Neural cell (in vitro differentiated cells): ENCODE data around the gene PRR12. TPM values are rescaled to one million over a fixed set of nuclear protein-coding genes. Genes with fewer than 3 reads are reported as not detected.

Experiments
- H2AFZ ChIP-seq: fragments of 200-600, 300-800 bp; sonication (generic), shearing (Covaris generic); 2 replicates; pipeline ENCODE4 v1.6.0; 2014; ENCODE audit warnings: low read depth, mild to moderate bottlenecking, antibody characterized with exemption, low read length, moderate library complexity
- H3F3A ChIP-seq: fragments of 200-600 bp; shearing (Covaris generic); 2 replicates; pipeline ENCODE4 v1.6.1; 2016; ENCODE audit warnings: mild to moderate bottlenecking, moderate library complexity, mixed read lengths, antibody characterized with exemption, low read length; ENCODE audit not compliant: insufficient read depth, poor library complexity, severe bottlenecking
- H3K27ac ChIP-seq: fragments of 200-600, 300-800 bp; sonication (generic), shearing (Covaris generic); 2 replicates; pipeline ENCODE4 v1.5.1; 2014; ENCODE audit warnings: mild to moderate bottlenecking, low read length, moderate library complexity
- H3K27me3 ChIP-seq: fragments of 300-800, 200-600 bp; sonication (generic), shearing (Covaris generic); 2 replicates; pipeline ENCODE4 v1.6.0; 2014; ENCODE audit warnings: mild to moderate bottlenecking, low read depth, low read length, moderate library complexity; ENCODE audit not compliant: insufficient read depth
- H3K36me3 ChIP-seq: fragments of 300-800, 200-600 bp; sonication (generic), shearing (Covaris generic); 2 replicates; pipeline ENCODE4 v1.5.1; 2014; ENCODE audit warnings: mild to moderate bottlenecking, antibody characterized with exemption, low read length, moderate library complexity; ENCODE audit not compliant: insufficient read depth
- H3K4me2 ChIP-seq: fragments of 300-800, 200-600 bp; sonication (generic), shearing (Covaris generic); 2 replicates; pipeline ENCODE4 v1.6.0; 2014; ENCODE audit warnings: mild to moderate bottlenecking, low read length
- H3K4me3 ChIP-seq: fragments of 300-800, 200-600 bp; sonication (generic), shearing (Covaris generic); 2 replicates; pipeline ENCODE4 v1.5.1; 2014; ENCODE audit warnings: mild to moderate bottlenecking, low read length, moderate library complexity
- H3K79me2 ChIP-seq: fragments of 200-600 bp; shearing (Covaris generic); replicated peaks from 2 replicates; pipeline ENCODE4 v1.6.0; 2014; ENCODE audit warnings: mild to moderate bottlenecking, low read length, moderate library complexity; ENCODE audit not compliant: insufficient read depth
- H3K9ac ChIP-seq: fragments of 300-800, 200-600 bp; sonication (generic), shearing (Covaris generic); 2 replicates; pipeline ENCODE4 v1.6.1; 2016; ENCODE audit warnings: mild to moderate bottlenecking, low read length, mixed read lengths
- H3K9me2 ChIP-seq: fragments of 200-600 bp; shearing (Covaris generic); 2 replicates; pipeline ENCODE4 v1.6.1; 2016; ENCODE audit warnings: mild to moderate bottlenecking, low read length, mixed read lengths; ENCODE audit not compliant: insufficient read depth
- H3K9me3 ChIP-seq: fragments of 200-600, 300-800 bp; sonication (generic), shearing (Covaris generic); 2 replicates; pipeline ENCODE4 v1.6.1; 2016; ENCODE audit warnings: mild to moderate bottlenecking, mixed run types, low read length, moderate library complexity, mixed read lengths
- H4K20me1 ChIP-seq: fragments of 200-600 bp; shearing (Covaris generic); 2 replicates; pipeline ENCODE4 v1.6.1; 2016; ENCODE audit warnings: mild to moderate bottlenecking, mixed run types; ENCODE audit not compliant: insufficient read depth
- EP300 ChIP-seq: fragments of 450-650 bp; conservative IDR thresholded peaks from 2 replicates; pipeline ENCODE4 v1.6.1; 2014; ENCODE audit warnings: antibody characterized with exemption, mild to moderate bottlenecking, moderate library complexity; ENCODE audit not compliant: poor library complexity, severe bottlenecking
- EZH2 ChIP-seq: fragments of 200-600, 300-800 bp; shearing (Covaris generic), sonication (generic); IDR thresholded peaks from 2 replicates; pipeline ENCODE4 v1.6.1; 2014; ENCODE audit warnings: antibody characterized with exemption, low read length, borderline replicate concordance, mild to moderate bottlenecking; ENCODE audit not compliant: insufficient read depth, poor library complexity, severe bottlenecking
- MXI1 ChIP-seq: fragments of 450-650 bp; conservative IDR thresholded peaks from 2 replicates; pipeline ENCODE4 v1.6.1; 2014; ENCODE audit warnings: antibody characterized with exemption, mild to moderate bottlenecking; ENCODE audit not compliant: poor library complexity, severe bottlenecking
- POLR2AphosphoS5 ChIP-seq: IDR thresholded peaks from 2 replicates; pipeline ENCODE4 v1.6.1; 2012
- RAD21 ChIP-seq: fragments of 450-650 bp; conservative IDR thresholded peaks from 2 replicates; pipeline ENCODE4 v1.6.1; 2014; ENCODE audit warnings: antibody characterized with exemption, mild to moderate bottlenecking, moderate library complexity
- SMC3 ChIP-seq: fragments of 450-650 bp; conservative IDR thresholded peaks from 2 replicates; pipeline ENCODE4 v1.6.1; 2014; ENCODE audit warnings: antibody characterized with exemption, mild to moderate bottlenecking, moderate library complexity; ENCODE audit not compliant: poor library complexity
- TAF1 ChIP-seq: IDR thresholded peaks from 2 replicates; pipeline ENCODE4 v1.6.1; 2012; ENCODE audit warnings: low read depth
- polyA plus RNA-seq: library from polyadenylated mRNA; depleted of rRNA; stranded (reverse); fragments of >200 nt; gene quantifications from 2 replicates; pipeline ENCODE4 v1.2.3, GENCODE V29; 2014
- TF ChIP-seq, protein P1 (sequence below): IDR thresholded peaks from 2 replicates; pipeline ENCODE4 v1.6.1; 2012; ENCODE audit warnings: borderline replicate concordance
- TF ChIP-seq, protein P2 (sequence below): fragments of 450-650 bp; IDR thresholded peaks from 2 replicates; pipeline ENCODE4 v1.5.1; 2014; ENCODE audit warnings: antibody characterized with exemption, mild to moderate bottlenecking, moderate library complexity; ENCODE audit not compliant: poor library complexity, severe bottlenecking

PRR12 gene
- polyA plus RNA-seq, 1 donor from 2014 or later = 1.2 TPM

DNA sequence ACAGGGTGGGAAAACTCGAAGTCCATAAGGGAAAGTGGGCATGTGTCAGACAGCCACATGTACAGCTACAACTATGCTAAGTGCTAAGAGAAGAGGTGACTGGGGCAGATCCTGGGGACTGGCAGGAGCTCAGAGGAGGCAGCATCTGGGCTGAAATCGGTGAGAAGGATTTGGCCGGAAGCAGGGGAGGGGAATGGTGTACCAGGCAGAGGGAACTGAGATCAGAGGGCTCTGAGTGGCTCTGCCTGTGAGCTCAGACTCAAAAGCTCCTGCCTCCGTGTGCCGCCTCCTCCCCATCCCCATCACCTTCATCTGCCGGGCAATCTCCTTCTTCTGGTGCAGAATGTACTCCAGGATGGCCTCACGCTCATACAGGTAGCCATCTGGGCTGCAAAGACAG lies 32.4 kb upstream of the PRR12 start:
- Histone ChIP-seq H3K4me2 (no peak overlapping the region), H3K27ac (no peak overlapping the region), H2AFZ (no peak overlapping the region), H4K20me1 (no peaks in the 10 kb centered on the region), H3K4me3 (no peak overlapping the region), H3K9ac (no peak overlapping the region), H3K36me3 (no peaks in the 10 kb centered on the region), H3K27me3 (no peaks in the 10 kb centered on the region), H3K79me2 (no peaks in the 10 kb centered on the region), H3F3A (no peaks in the 10 kb centered on the region), H3K9me3 (no peaks in the 10 kb centered on the region), H3K9me2 (no peaks in the 10 kb centered on the region)
- TF ChIP-seq RAD21 (no peak), SMC3 (no peak), MXI1 (no peak)
- TF ChIP-seq, protein P1, sequence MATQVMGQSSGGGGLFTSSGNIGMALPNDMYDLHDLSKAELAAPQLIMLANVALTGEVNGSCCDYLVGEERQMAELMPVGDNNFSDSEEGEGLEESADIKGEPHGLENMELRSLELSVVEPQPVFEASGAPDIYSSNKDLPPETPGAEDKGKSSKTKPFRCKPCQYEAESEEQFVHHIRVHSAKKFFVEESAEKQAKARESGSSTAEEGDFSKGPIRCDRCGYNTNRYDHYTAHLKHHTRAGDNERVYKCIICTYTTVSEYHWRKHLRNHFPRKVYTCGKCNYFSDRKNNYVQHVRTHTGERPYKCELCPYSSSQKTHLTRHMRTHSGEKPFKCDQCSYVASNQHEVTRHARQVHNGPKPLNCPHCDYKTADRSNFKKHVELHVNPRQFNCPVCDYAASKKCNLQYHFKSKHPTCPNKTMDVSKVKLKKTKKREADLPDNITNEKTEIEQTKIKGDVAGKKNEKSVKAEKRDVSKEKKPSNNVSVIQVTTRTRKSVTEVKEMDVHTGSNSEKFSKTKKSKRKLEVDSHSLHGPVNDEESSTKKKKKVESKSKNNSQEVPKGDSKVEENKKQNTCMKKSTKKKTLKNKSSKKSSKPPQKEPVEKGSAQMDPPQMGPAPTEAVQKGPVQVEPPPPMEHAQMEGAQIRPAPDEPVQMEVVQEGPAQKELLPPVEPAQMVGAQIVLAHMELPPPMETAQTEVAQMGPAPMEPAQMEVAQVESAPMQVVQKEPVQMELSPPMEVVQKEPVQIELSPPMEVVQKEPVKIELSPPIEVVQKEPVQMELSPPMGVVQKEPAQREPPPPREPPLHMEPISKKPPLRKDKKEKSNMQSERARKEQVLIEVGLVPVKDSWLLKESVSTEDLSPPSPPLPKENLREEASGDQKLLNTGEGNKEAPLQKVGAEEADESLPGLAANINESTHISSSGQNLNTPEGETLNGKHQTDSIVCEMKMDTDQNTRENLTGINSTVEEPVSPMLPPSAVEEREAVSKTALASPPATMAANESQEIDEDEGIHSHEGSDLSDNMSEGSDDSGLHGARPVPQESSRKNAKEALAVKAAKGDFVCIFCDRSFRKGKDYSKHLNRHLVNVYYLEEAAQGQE = no peak
- TF ChIP-seq, protein P2, sequence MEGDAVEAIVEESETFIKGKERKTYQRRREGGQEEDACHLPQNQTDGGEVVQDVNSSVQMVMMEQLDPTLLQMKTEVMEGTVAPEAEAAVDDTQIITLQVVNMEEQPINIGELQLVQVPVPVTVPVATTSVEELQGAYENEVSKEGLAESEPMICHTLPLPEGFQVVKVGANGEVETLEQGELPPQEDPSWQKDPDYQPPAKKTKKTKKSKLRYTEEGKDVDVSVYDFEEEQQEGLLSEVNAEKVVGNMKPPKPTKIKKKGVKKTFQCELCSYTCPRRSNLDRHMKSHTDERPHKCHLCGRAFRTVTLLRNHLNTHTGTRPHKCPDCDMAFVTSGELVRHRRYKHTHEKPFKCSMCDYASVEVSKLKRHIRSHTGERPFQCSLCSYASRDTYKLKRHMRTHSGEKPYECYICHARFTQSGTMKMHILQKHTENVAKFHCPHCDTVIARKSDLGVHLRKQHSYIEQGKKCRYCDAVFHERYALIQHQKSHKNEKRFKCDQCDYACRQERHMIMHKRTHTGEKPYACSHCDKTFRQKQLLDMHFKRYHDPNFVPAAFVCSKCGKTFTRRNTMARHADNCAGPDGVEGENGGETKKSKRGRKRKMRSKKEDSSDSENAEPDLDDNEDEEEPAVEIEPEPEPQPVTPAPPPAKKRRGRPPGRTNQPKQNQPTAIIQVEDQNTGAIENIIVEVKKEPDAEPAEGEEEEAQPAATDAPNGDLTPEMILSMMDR = no peak

DNA sequence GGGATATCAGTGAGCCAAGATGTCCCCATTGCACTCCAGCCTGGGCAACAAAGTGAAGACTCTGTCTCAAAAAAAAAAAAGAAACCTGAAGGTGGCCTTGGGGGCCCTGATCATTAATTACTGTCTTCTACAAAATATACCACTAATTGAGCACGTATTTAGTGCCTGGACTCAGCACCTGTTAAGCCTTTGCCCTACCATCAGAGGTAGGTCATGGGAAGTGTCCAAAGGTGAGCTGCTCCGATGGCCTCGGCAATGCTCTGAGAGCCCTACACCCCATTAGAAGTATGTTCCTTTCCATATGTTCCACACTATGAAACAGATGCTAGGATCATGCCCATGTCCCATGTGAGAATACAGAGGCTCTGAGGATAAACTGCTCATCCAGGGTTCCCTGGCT lies 31.5 kb upstream of the PRR12 start:
- Histone ChIP-seq H3K79me2 (no peaks in the 10 kb centered on the region), H3F3A (no peaks in the 10 kb centered on the region), H3K9ac (no peak overlapping the region), H3K27me3 (no peaks in the 10 kb centered on the region), H4K20me1 (no peaks in the 10 kb centered on the region), H2AFZ (no peak overlapping the region), H3K36me3 (no peaks in the 10 kb centered on the region), H3K9me2 (no peaks in the 10 kb centered on the region), H3K4me3 (no peak overlapping the region), H3K9me3 (no peaks in the 10 kb centered on the region), H3K4me2 (no peak overlapping the region), H3K27ac (no peak overlapping the region)
- TF ChIP-seq MXI1 (no peak), TAF1 (no peak), EZH2 (no peak), EP300 (no peak), SMC3 (no peak), RAD21 (no peak), POLR2AphosphoS5 (no peak)
- TF ChIP-seq, protein P2 = no peak
- TF ChIP-seq, protein P1 = no peak
